ENCODE measurements around the gene SCAPER.

Gene SCAPER

GRCh38 chr15:76667943-76668715 is 237.0 kb downstream of the SCAPER start:
- Histone ChIP-seq H3K36me3 (replicated peaks in 1 of 2; ENCODE audit: control insufficient read depth in 2 of 2, insufficient read depth in 2 of 2, low read length in 2 of 2) (no peaks in the 10 kb centered on the region), H2AK5ac (ENCODE audit: low read depth, low read length) (no peak overlapping the region), H4K8ac (ENCODE audit: low read depth, low read length) (no peak overlapping the region), H3K79me1 (ENCODE audit: low read depth, low read length) (no peaks in the 10 kb centered on the region), H3K9me3 (replicated peaks in 1 of 2; ENCODE audit: control insufficient read depth in 2 of 2, insufficient read depth in 1 of 2, low read depth in 1 of 2, low read length in 2 of 2) (no peaks in the 10 kb centered on the region), H3K9ac (ENCODE audit: low read depth, low read length, poor library complexity) (no peak overlapping the region), H3K23ac (ENCODE audit: low read depth, low read length, poor library complexity) (no peak overlapping the region), H3K4me1 (ENCODE audit: control insufficient read depth in 2 of 2, insufficient read depth in 1 of 2, low read depth in 1 of 2, low read length in 2 of 2) (no peaks in the 10 kb centered on the region), H3K14ac (ENCODE audit: low read length) (no peak overlapping the region), H3K4me2 (ENCODE audit: insufficient read depth, low read length, poor library complexity, severe bottlenecking) (no peak overlapping the region), H4K91ac (ENCODE audit: low read depth, low read length, poor library complexity) (no peak overlapping the region), H2BK15ac (ENCODE audit: low read length) (no peak overlapping the region), H3K18ac (ENCODE audit: low read length) (no peak overlapping the region), H2AFZ (ENCODE audit: low read length) (no peak overlapping the region), H3K4me3 (ENCODE audit: low read length in 2 of 2) (no peak overlapping the region), H3K4ac (ENCODE audit: low read length) (no peak overlapping the region), H2BK120ac (ENCODE audit: low read depth, low read length) (no peak overlapping the region), H2BK12ac (ENCODE audit: low read length) (no peak overlapping the region), H2BK5ac (ENCODE audit: low read length) (no peak overlapping the region), H3K27ac (replicated peaks; ENCODE audit: low read length) (no peak overlapping the region), H3K27me3 (ENCODE audit: control insufficient read depth in 3 of 3, insufficient read depth in 3 of 3, low read depth in 1 of 3, low read length in 3 of 3) (no peaks in the 10 kb centered on the region)
- WGBS, 2 donors (ENCODE audit: extremely low coverage in 2 of 2, insufficient read length in 2 of 2, insufficient replicate concordance in 1 of 2) = no CpG with 5 or more reads among the region's 4 CpGs
- no peak for DNase-seq (ENCODE audit: low spot score)

- Histone ChIP-seq H2BK15ac (ENCODE audit: low read length) (no peak overlapping the region), H3K27ac (replicated peaks; ENCODE audit: low read length) (no peak overlapping the region), H2BK12ac (ENCODE audit: low read length) (no peak overlapping the region), H3K14ac (ENCODE audit: low read length) (no peak overlapping the region), H2BK5ac (ENCODE audit: low read length) (no peak overlapping the region), H4K8ac (ENCODE audit: low read depth, low read length) (no peak overlapping the region), H3K36me3 (replicated peaks in 1 of 2; ENCODE audit: control insufficient read depth in 2 of 2, insufficient read depth in 2 of 2, low read length in 2 of 2) (no peaks in the 10 kb centered on the region), H3K4ac (ENCODE audit: low read length) (no peak overlapping the region), H2AFZ (ENCODE audit: low read length) (no peak overlapping the region), H3K23ac (ENCODE audit: low read depth, low read length, poor library complexity) (no peak overlapping the region), H3K27me3 (ENCODE audit: control insufficient read depth in 3 of 3, insufficient read depth in 3 of 3, low read depth in 1 of 3, low read length in 3 of 3) (no peaks in the 10 kb centered on the region), H3K18ac (ENCODE audit: low read length) (no peak overlapping the region), H3K9ac (ENCODE audit: low read depth, low read length, poor library complexity) (no peak overlapping the region), H2AK5ac (ENCODE audit: low read depth, low read length) (no peak overlapping the region), H4K91ac (ENCODE audit: low read depth, low read length, poor library complexity) (no peak overlapping the region), H3K4me1 (ENCODE audit: control insufficient read depth in 2 of 2, insufficient read depth in 1 of 2, low read depth in 1 of 2, low read length in 2 of 2) (no peaks in the 10 kb centered on the region), H3K4me3 (ENCODE audit: low read length in 2 of 2) (no peak overlapping the region), H3K4me2 (ENCODE audit: insufficient read depth, low read length, poor library complexity, severe bottlenecking) (no peak overlapping the region), H3K79me1 (ENCODE audit: low read depth, low read length) (no peaks in the 10 kb centered on the region), H3K9me3 (replicated peaks in 1 of 2; ENCODE audit: control insufficient read depth in 2 of 2, insufficient read depth in 1 of 2, low read depth in 1 of 2, low read length in 2 of 2) (peaks cover 0 to 1% of the 10 kb centered on the region in 2 donors), H2BK120ac (ENCODE audit: low read depth, low read length) (no peak overlapping the region)
- WGBS, 2 donors (ENCODE audit: extremely low coverage in 2 of 2, insufficient read length in 2 of 2, insufficient replicate concordance in 1 of 2) = no CpG with 5 or more reads among the region's 5 CpGs
- no peak for DNase-seq (ENCODE audit: low spot score)
These were observed 240.2 kb downstream of the SCAPER start for GRCh38 chr15:76664895-76665294.

- Histone ChIP-seq H3K23ac (ENCODE audit: low read depth, low read length, poor library complexity) (no peak overlapping the region), H3K9me3 (replicated peaks in 1 of 2; ENCODE audit: control insufficient read depth in 2 of 2, insufficient read depth in 1 of 2, low read depth in 1 of 2, low read length in 2 of 2) (peaks cover 0 to 3% of the 10 kb centered on the region in 2 donors), H2BK5ac (ENCODE audit: low read length) (no peak overlapping the region), H4K8ac (ENCODE audit: low read depth, low read length) (no peak overlapping the region), H3K27ac (replicated peaks; ENCODE audit: low read length) (no peak overlapping the region), H3K4me1 (ENCODE audit: control insufficient read depth in 2 of 2, insufficient read depth in 1 of 2, low read depth in 1 of 2, low read length in 2 of 2) (no peaks in the 10 kb centered on the region), H3K18ac (ENCODE audit: low read length) (no peak overlapping the region), H3K9ac (ENCODE audit: low read depth, low read length, poor library complexity) (no peak overlapping the region), H3K14ac (ENCODE audit: low read length) (no peak overlapping the region), H2BK12ac (ENCODE audit: low read length) (no peak overlapping the region), H4K91ac (ENCODE audit: low read depth, low read length, poor library complexity) (no peak overlapping the region), H3K79me1 (ENCODE audit: low read depth, low read length) (no peaks in the 10 kb centered on the region), H3K4me3 (ENCODE audit: low read length in 2 of 2) (no peak overlapping the region), H3K36me3 (replicated peaks in 1 of 2; ENCODE audit: control insufficient read depth in 2 of 2, insufficient read depth in 2 of 2, low read length in 2 of 2) (no peaks in the 10 kb centered on the region), H3K4me2 (ENCODE audit: insufficient read depth, low read length, poor library complexity, severe bottlenecking) (no peak overlapping the region), H3K27me3 (ENCODE audit: control insufficient read depth in 3 of 3, insufficient read depth in 3 of 3, low read depth in 1 of 3, low read length in 3 of 3) (no peaks in the 10 kb centered on the region), H2BK15ac (ENCODE audit: low read length) (no peak overlapping the region), H3K4ac (ENCODE audit: low read length) (no peak overlapping the region), H2AFZ (ENCODE audit: low read length) (no peak overlapping the region), H2BK120ac (ENCODE audit: low read depth, low read length) (no peak overlapping the region), H2AK5ac (ENCODE audit: low read depth, low read length) (no peak overlapping the region)
- no peak for DNase-seq (ENCODE audit: low spot score)
- WGBS, 2 donors (ENCODE audit: extremely low coverage in 2 of 2, insufficient read length in 2 of 2, insufficient replicate concordance in 1 of 2) = no CpG with 5 or more reads among the region's 2 CpGs
These were observed 240.7 kb downstream of the SCAPER start for GRCh38 chr15:76664411-76664810.

- H3K27me3 ChIP-seq (ENCODE audit: control insufficient read depth in 3 of 3, insufficient read depth in 3 of 3, low read depth in 1 of 3, low read length in 3 of 3) = no peaks in the 10 kb centered on the region
- H3K18ac ChIP-seq (ENCODE audit: low read length) = no peak overlapping the region
- no peaks in the 10 kb centered on the region for H3K36me3 ChIP-seq (replicated peaks in 1 of 2; ENCODE audit: control insufficient read depth in 2 of 2, insufficient read depth in 2 of 2, low read length in 2 of 2)
- no peak for DNase-seq (ENCODE audit: low spot score)
- WGBS, 2 donors (ENCODE audit: extremely low coverage in 2 of 2, insufficient read length in 2 of 2, insufficient replicate concordance in 1 of 2) = no CpG with 5 or more reads among the region's 2 CpGs
- H3K27ac ChIP-seq (replicated peaks; ENCODE audit: low read length) = no peak overlapping the region
- no peak overlapping the region for H4K91ac ChIP-seq (ENCODE audit: low read depth, low read length, poor library complexity)
- H3K9me3 ChIP-seq (replicated peaks in 1 of 2; ENCODE audit: control insufficient read depth in 2 of 2, insufficient read depth in 1 of 2, low read depth in 1 of 2, low read length in 2 of 2) = peaks cover 0 to 3% of the 10 kb centered on the region in 2 donors
- H4K8ac ChIP-seq (ENCODE audit: low read depth, low read length) = no peak overlapping the region
- H2BK15ac ChIP-seq (ENCODE audit: low read length) = no peak overlapping the region
- no peak overlapping the region for H3K14ac ChIP-seq (ENCODE audit: low read length)
- no peak overlapping the region for H3K4me3 ChIP-seq (ENCODE audit: low read length in 2 of 2)
- no peak overlapping the region for H2BK12ac ChIP-seq (ENCODE audit: low read length)
- H2BK120ac ChIP-seq (ENCODE audit: low read depth, low read length) = no peak overlapping the region
- H3K9ac ChIP-seq (ENCODE audit: low read depth, low read length, poor library complexity) = no peak overlapping the region
- H3K4me2 ChIP-seq (ENCODE audit: insufficient read depth, low read length, poor library complexity, severe bottlenecking) = no peak overlapping the region
- no peak overlapping the region for H2AFZ ChIP-seq (ENCODE audit: low read length)
- no peaks in the 10 kb centered on the region for H3K79me1 ChIP-seq (ENCODE audit: low read depth, low read length)
- H3K23ac ChIP-seq (ENCODE audit: low read depth, low read length, poor library complexity) = no peak overlapping the region
- H2AK5ac ChIP-seq (ENCODE audit: low read depth, low read length) = no peak overlapping the region
- no peak overlapping the region for H2BK5ac ChIP-seq (ENCODE audit: low read length)
- H3K4me1 ChIP-seq (ENCODE audit: control insufficient read depth in 2 of 2, insufficient read depth in 1 of 2, low read depth in 1 of 2, low read length in 2 of 2) = no peaks in the 10 kb centered on the region
- H3K4ac ChIP-seq (ENCODE audit: low read length) = no peak overlapping the region
These were observed 241.6 kb downstream of the SCAPER start for GRCh38 chr15:76663529-76663928.

Data from neuronal stem cell (in vitro differentiated cells).